CD14-positive monocyte (primary cell): ENCODE measurements around the gene TTLL11. TPM values are rescaled to one million over a fixed set of nuclear protein-coding genes. Genes with fewer than 3 reads are reported as not detected.

Source experiments
- DNase-seq, 3 donors: peaks; one replicate each; pipeline ENCODE4 v3.0.0-alpha.2; 2011 to 2022
- H2AFZ ChIP-seq: 2 replicates; pipeline ENCODE4 v1.6.0; 2012; ENCODE audit warnings: mild to moderate bottlenecking, low read depth, low read length, inconsistent platforms; ENCODE audit not compliant: insufficient read depth, poor library complexity, severe bottlenecking
- H3K27ac ChIP-seq, 2 donors: 1 replicate in 1 of 2; 2 replicates in 1 of 2; pipeline ENCODE4 v1.5.1; 2012 to 2013; ENCODE audit warnings: low read length in 2 of 2, control low read depth in 1 of 2, inconsistent platforms in 1 of 2, low read depth in 1 of 2, mild to moderate bottlenecking in 1 of 2
- H3K27me3 ChIP-seq, 2 donors: one replicate each; pipeline versions ENCODE4 v1.6.0 to v1.6.1; 2011 to 2013; ENCODE audit warnings: low read length in 2 of 2; ENCODE audit not compliant: control insufficient read depth in 2 of 2, insufficient read depth in 2 of 2
- H3K36me3 ChIP-seq, 2 donors: replicated peaks in 1 of 2; 1 replicate in 1 of 2; 2 replicates in 1 of 2; pipeline versions ENCODE4 v1.5.1 to v1.6.1; 2012 to 2013; ENCODE audit warnings: low read length in 2 of 2, control low read depth in 1 of 2, inconsistent platforms in 1 of 2, mild to moderate bottlenecking in 1 of 2; ENCODE audit not compliant: insufficient read depth in 2 of 2, control insufficient read depth in 1 of 2
- H3K4me1 ChIP-seq, 2 donors: 1 replicate in 1 of 2; 2 replicates in 1 of 2; pipeline versions ENCODE4 v1.5.1 to v1.6.1; 2012 to 2013; ENCODE audit warnings: low read length in 2 of 2, control low read depth in 1 of 2, inconsistent platforms in 1 of 2, mild to moderate bottlenecking in 1 of 2, moderate library complexity in 1 of 2; ENCODE audit not compliant: insufficient read depth in 2 of 2, control insufficient read depth in 1 of 2
- H3K4me2 ChIP-seq: replicated peaks from 2 replicates; pipeline ENCODE3; 2012; ENCODE audit warnings: low read length, moderate library complexity, mild to moderate bottlenecking; ENCODE audit not compliant: poor library complexity, severe bottlenecking; ENCODE audit errors: extremely low read depth
- H3K4me3 ChIP-seq, 3 experiments: fragments of 200-600 bp in 1 of 3; sonication (generic) in 1 of 3; replicated peaks in 1 of 3; 1 replicate in 2 of 3; 2 replicates in 1 of 3; pipeline ENCODE4 v1.5.1; 2011 to 2013; ENCODE audit warnings: low read length in 3 of 3, mild to moderate bottlenecking in 3 of 3, control low read depth in 2 of 3, low read depth in 2 of 3, inconsistent platforms in 1 of 3, moderate library complexity in 1 of 3
- H3K79me2 ChIP-seq: 2 replicates; pipeline ENCODE4 v1.6.0; 2012; ENCODE audit warnings: mild to moderate bottlenecking, control low read depth, inconsistent platforms, low read length, moderate library complexity; ENCODE audit not compliant: insufficient read depth
- H3K9ac ChIP-seq: 2 replicates; pipeline ENCODE4 v1.6.0; 2017; ENCODE audit warnings: low read length, mild to moderate bottlenecking; ENCODE audit not compliant: insufficient read depth, poor library complexity, severe bottlenecking
- H3K9me3 ChIP-seq, 2 donors: replicated peaks in 1 of 2; 1 replicate in 1 of 2; 2 replicates in 1 of 2; pipeline versions ENCODE4 v1.5.1 to v1.6.1; 2012 to 2013; ENCODE audit warnings: low read length in 2 of 2, control low read depth in 1 of 2; ENCODE audit not compliant: control insufficient read depth in 1 of 2, insufficient read depth in 1 of 2
- H4K20me1 ChIP-seq: 2 replicates; pipeline ENCODE4 v1.6.0; 2012; ENCODE audit warnings: mild to moderate bottlenecking, low read length, control low read depth, moderate library complexity; ENCODE audit not compliant: insufficient read depth
- H3K27ac Mint-ChIP-seq, 7 donors: one replicate each; pipeline ENCODE4 v1.8.0; 2020; ENCODE audit warnings: mild to moderate bottlenecking in 7 of 7, mixed read lengths in 7 of 7, moderate library complexity in 6 of 7, inconsistent platforms in 2 of 7
- H3K27me3 Mint-ChIP-seq, 3 donors: one replicate each; pipeline ENCODE4 v1.8.0; 2021 to 2022; ENCODE audit warnings: low read depth in 3 of 3, mild to moderate bottlenecking in 3 of 3, mixed read lengths in 3 of 3, moderate library complexity in 3 of 3, inconsistent platforms in 1 of 3
- H3K36me3 Mint-ChIP-seq, 2 donors: one replicate each; pipeline ENCODE4 v1.8.0; 2020; ENCODE audit warnings: mixed read lengths in 2 of 2, inconsistent platforms in 1 of 2, mild to moderate bottlenecking in 1 of 2
- H3K4me1 Mint-ChIP-seq: one replicate; pipeline ENCODE4 v1.8.0; 2020; ENCODE audit warnings: mild to moderate bottlenecking, mixed read lengths
- H3K4me3 Mint-ChIP-seq, 2 donors: one replicate each; pipeline ENCODE4 v1.8.0; 2020; ENCODE audit warnings: mild to moderate bottlenecking in 2 of 2, mixed read lengths in 2 of 2, moderate library complexity in 1 of 2
- H3K9me3 Mint-ChIP-seq, 7 donors: one replicate each; pipeline ENCODE4 v1.8.0; 2020 to 2022; ENCODE audit warnings: mixed read lengths in 7 of 7, mild to moderate bottlenecking in 6 of 7, moderate library complexity in 6 of 7, inconsistent platforms in 2 of 7
- CTCF ChIP-seq: fragments of 200-600 bp; IDR thresholded peaks from one replicate; pipeline ENCODE4 v1.8.0; 2022; ENCODE audit warnings: antibody characterized with exemption, mild to moderate bottlenecking
- WGBS: methylation state at CpG from one replicate; pipeline ENCODE4 v1.1.5; 2013; ENCODE audit warnings: missing lambda C conversion rate; ENCODE audit not compliant: insufficient coverage; 5-methylcytosine and 5-hydroxymethylcytosine counted together
- intact Hi-C, 2 donors: fragments of 100-400 bp; cut with micrococcal nuclease; formaldehyde crosslinking; loops; one replicate each; pipeline versions ENCODE4 v1.15.0 to v1.15.1; 2023
- polyA plus RNA-seq, 3 donors: library from polyadenylated mRNA; depleted of rRNA in 1 of 3; unstranded in 2 of 3; stranded (reverse) in 1 of 3; fragments of 300-500 nt in 2 of 3; fragments of >200 nt in 1 of 3; fragmentation: Illumina TruSeq in 2 of 3; gene quantifications; 1 replicate in 2 of 3; 2 replicates in 1 of 3; pipeline ENCODE4 v1.2.3, GENCODE V29; 2012 to 2021

Gene TTLL11
- polyA plus RNA-seq, 3 donors, result 2.9 to 3.5 (median 3.1) TPM

- TF ChIP-seq CTCF, result no peak
- Mint-ChIP-seq H3K27me3 (peaks cover 3 to 6% (median 3%) of the 10 kb centered on the region in 3 donors), H3K4me3 (no peak overlapping the region), H3K36me3 (no peaks in the 10 kb centered on the region), H3K4me1 (no peaks in the 10 kb centered on the region), H3K27ac (no peak overlapping the region), H3K9me3 (peaks cover 0 to 1% (median 0%) of the 10 kb centered on the region in 7 donors)
- DNase-seq, result no peak
- H4K20me1 ChIP-seq, result no peaks in the 10 kb centered on the region
- intact Hi-C loops, result no loop called here
- no peak overlapping the region for H3K4me3 ChIP-seq
- no peaks in the 10 kb centered on the region for H3K27me3 ChIP-seq
- no peak overlapping the region for H3K4me2 ChIP-seq
- no peaks in the 10 kb centered on the region for H3K79me2 ChIP-seq
- no peaks in the 10 kb centered on the region for H3K9me3 ChIP-seq
- no peak overlapping the region for H3K27ac ChIP-seq
- H3K9ac ChIP-seq, result no peak overlapping the region
- WGBS, result 93% methylated on average over 8 of the region's 9 CpGs
- no peak overlapping the region for H2AFZ ChIP-seq
- H3K4me1 ChIP-seq, result no peaks in the 10 kb centered on the region
- H3K36me3 ChIP-seq, result no peaks in the 10 kb centered on the region
Observed at GRCh38 chr9:121950441-121950840, 142.7 kb downstream of the TTLL11 start.

- Histone ChIP-seq H4K20me1 (no peaks in the 10 kb centered on the region), H2AFZ (no peak overlapping the region), H3K4me2 (no peak overlapping the region), H3K36me3 (no peaks in the 10 kb centered on the region), H3K4me3 (no peak overlapping the region), H3K9me3 (no peaks in the 10 kb centered on the region), H3K4me1 (no peaks in the 10 kb centered on the region), H3K79me2 (no peaks in the 10 kb centered on the region), H3K27me3 (no peaks in the 10 kb centered on the region), H3K27ac (no peak overlapping the region), H3K9ac (no peak overlapping the region)
- no peak for DNase-seq
- Mint-ChIP-seq H3K27me3 (peaks cover 3 to 6% (median 3%) of the 10 kb centered on the region in 3 donors), H3K4me1 (no peaks in the 10 kb centered on the region), H3K4me3 (no peak overlapping the region), H3K27ac (no peak overlapping the region), H3K36me3 (no peaks in the 10 kb centered on the region), H3K9me3 (peaks cover 0 to 2% (median 0%) of the 10 kb centered on the region in 7 donors)
- 92% methylated on average over 4 of the region's 4 CpGs for WGBS
- TF ChIP-seq CTCF, result no peak
- intact Hi-C loops, result no loop called here
Observed at GRCh38 chr9:121949766-121950165, 143.3 kb downstream of the TTLL11 start.
